ENCODE data around the gene RACK1.
"Not testable (repeated sequence)": the region's sequence is repeated elsewhere in the genome, so short reads cannot be mapped to it uniquely, and the experiment has no call there.

RACK1 gene

DNA sequence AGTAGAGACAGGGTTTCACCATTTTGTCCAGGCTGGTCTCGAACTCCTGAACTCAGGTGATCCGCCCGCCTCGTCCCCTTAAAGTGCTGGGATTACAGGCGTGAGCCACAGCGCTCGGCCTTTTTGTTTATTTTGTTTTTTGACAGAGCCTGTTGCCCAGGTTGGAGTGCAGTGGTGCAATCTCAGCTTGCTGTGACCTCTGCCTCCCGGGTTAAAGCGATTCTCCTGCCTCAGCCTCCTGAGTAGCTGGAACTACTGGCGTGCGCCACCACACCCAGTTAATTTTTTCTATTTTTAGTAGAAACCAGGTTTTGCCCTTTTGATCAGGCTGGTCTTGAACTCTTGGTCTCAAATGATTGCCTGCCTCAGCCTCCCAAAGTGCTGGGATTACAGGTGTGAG, 33.6 kb downstream of the RACK1 start:
- DNase-seq (ENCODE audit: extremely low spot score); CTCF ChIA-PET: not testable (repeated sequence)
- 0 out of 2 replicates have a peak, but pooled peaks have one; percentile 19 for TF ChIP-seq ZNF384 (IDR thresholded peaks at IDR 0.05)
- POLR2A ChIA-PET, result interaction anchor here (1.5 to 1.8 kb wide), 2 partner anchors 13 to 18 kb away, joined by 6 to 8 read pairs; partner anchors contain the start of gene TRIM41

DNA sequence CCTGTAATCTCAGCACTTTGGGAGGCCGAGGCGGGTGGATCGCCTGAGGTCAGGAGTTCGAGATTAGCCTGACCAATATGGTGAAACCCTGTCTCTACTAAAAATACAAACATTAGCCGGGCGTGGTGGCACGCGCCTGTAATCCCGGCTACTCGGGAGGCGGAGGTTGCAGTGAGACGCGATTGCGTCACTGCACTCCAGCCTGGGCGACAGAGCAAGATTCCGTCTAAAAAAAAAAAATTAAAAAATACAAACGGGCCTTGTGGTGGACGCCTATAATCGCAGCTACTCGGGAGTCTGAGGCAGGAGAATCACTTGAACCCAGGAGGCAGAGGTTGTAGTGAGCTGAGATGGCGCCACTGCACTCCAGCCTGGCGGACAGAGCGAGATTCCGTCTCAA, 34.7 kb downstream of the RACK1 start:
- DNase-seq (ENCODE audit: extremely low spot score); CTCF ChIA-PET: not testable (repeated sequence)
- POLR2A ChIA-PET, result interaction anchor here (2.5 to 7.6 kb wide), 2 partner anchors 18 to 36 kb away, joined by 14 to 164 read pairs; no protein-coding TSS in a partner anchor
- TF ChIP-seq ZNF384 (IDR thresholded peaks at IDR 0.05), result 0 out of 2 replicates have a peak, but pooled peaks have one; percentile 5

DNA sequence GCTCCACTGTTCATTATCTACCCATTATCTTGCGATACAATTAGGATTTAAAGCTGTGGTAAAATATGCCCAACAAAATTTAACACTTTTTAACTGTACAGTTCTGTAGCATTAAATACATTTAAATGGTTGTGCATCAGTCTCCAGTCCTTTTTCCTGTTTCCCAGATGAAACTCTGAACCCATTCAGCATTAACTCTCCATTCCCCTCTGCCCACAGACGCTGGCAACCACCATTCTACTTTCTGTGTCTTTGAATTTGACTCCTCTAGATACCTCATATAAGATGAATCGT, 35.8 kb downstream of the RACK1 start:
- CTCF ChIA-PET, result interaction anchor here (1.6 to 2.1 kb wide), 5 partner anchors 10 to 40 kb away, joined by 4 to 11 read pairs (median 6); no protein-coding TSS in a partner anchor
- no peak for DNase-seq (ENCODE audit: extremely low spot score)
- POLR2A ChIA-PET, result interaction anchor here (0.8 to 7.6 kb wide), 10 partner anchors 8 to 46 kb away, joined by 4 to 164 read pairs (median 8); partner anchors contain the start of gene RACK1
- TF ChIP-seq TARDBP (IDR thresholded peaks at IDR 0.05) (no peak), BHLHE40 (IDR thresholded peaks at IDR 0.05; ENCODE audit: borderline replicate concordance) (no peak), ARNT (IDR thresholded peaks at IDR 0.05) (no peak), CTBP1 (IDR thresholded peaks at IDR 0.05; ENCODE audit: borderline replicate concordance) (no peak), NFRKB (IDR thresholded peaks at IDR 0.05) (no peak)

DNA sequence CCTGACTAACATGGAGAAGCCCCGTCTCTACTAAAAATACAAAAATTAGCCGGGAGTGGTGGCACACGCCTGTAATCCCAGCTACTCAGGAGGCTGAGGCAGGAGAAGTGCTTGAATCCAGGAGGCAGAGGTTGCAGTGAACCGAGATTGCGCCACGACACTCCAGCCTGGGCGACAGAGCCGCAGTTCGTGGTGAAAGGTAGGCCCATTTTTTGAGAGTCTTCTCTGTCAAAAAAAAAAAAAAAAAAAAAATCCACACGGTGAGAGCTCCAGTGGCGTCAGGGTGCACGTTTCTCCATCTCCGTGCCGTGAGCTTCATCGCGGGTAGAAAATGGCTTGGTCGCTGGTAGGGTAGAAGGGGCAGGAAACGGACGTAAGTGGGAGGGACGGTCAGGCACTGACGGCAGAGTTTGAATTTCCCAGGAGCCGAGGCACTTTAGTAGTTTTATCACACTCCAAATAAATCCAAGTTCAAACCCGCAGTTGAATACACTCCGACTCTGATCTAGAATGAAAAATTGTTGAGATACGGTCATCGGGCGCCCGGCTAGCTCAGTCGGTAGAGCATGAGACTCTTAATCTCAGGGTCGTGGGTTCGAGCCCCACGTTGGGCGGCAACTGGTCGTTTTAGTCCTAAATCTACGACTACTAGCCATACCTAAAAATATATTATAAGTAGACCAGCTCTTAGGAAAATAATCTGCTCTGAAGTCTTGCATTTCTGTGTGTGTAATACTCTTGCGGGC, 36.3 kb downstream of the RACK1 start:
- ChIA-PET CTCF (interaction anchor here (0.8 to 2.1 kb wide), 9 partner anchors 9 to 39 kb away, joined by 3 to 11 read pairs (median 5); no protein-coding TSS in a partner anchor), POLR2A (interaction anchor here (0.8 to 7.6 kb wide), 12 partner anchors 9 to 54 kb away, joined by 4 to 164 read pairs (median 8); partner anchors contain the start of genes RACK1 and TRIM52)
- TF ChIP-seq L3MBTL2 (conservative IDR thresholded peaks at IDR 0.05) (no peak), BHLHE40 (IDR thresholded peaks at IDR 0.05; ENCODE audit: borderline replicate concordance) (no peak), ELF4 (IDR thresholded peaks at IDR 0.05) (no peak), LEF1 (IDR thresholded peaks at IDR 0.05; ENCODE audit: borderline replicate concordance) (no peak), ZNF384 (IDR thresholded peaks at IDR 0.05) (no peak; the same call in 1 of the 2 replicates), FOXM1 (IDR thresholded peaks at IDR 0.05; ENCODE audit: borderline replicate concordance) (no peak), SUZ12 (IDR thresholded peaks at IDR 0.05) (no peak), FOXK2 (IDR thresholded peaks at IDR 0.05) (no peak), HDGF (IDR thresholded peaks at IDR 0.05; ENCODE audit: borderline replicate concordance) (no peak), SP1 (IDR thresholded peaks at IDR 0.05) (no peak), NFRKB (IDR thresholded peaks at IDR 0.05) (no peak), ARNT (IDR thresholded peaks at IDR 0.05) (no peak), CTBP1 (IDR thresholded peaks at IDR 0.05; ENCODE audit: borderline replicate concordance) (no peak), FOXA1 (IDR thresholded peaks at IDR 0.05) (no peak), TARDBP (IDR thresholded peaks at IDR 0.05) (no peak)
- TF ChIP-seq, protein P1, sequence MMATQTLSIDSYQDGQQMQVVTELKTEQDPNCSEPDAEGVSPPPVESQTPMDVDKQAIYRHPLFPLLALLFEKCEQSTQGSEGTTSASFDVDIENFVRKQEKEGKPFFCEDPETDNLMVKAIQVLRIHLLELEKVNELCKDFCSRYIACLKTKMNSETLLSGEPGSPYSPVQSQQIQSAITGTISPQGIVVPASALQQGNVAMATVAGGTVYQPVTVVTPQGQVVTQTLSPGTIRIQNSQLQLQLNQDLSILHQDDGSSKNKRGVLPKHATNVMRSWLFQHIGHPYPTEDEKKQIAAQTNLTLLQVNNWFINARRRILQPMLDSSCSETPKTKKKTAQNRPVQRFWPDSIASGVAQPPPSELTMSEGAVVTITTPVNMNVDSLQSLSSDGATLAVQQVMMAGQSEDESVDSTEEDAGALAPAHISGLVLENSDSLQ (IDR thresholded peaks at IDR 0.05), result no peak
- DNase-seq (ENCODE audit: extremely low spot score), result peak; percentile 67

DNA sequence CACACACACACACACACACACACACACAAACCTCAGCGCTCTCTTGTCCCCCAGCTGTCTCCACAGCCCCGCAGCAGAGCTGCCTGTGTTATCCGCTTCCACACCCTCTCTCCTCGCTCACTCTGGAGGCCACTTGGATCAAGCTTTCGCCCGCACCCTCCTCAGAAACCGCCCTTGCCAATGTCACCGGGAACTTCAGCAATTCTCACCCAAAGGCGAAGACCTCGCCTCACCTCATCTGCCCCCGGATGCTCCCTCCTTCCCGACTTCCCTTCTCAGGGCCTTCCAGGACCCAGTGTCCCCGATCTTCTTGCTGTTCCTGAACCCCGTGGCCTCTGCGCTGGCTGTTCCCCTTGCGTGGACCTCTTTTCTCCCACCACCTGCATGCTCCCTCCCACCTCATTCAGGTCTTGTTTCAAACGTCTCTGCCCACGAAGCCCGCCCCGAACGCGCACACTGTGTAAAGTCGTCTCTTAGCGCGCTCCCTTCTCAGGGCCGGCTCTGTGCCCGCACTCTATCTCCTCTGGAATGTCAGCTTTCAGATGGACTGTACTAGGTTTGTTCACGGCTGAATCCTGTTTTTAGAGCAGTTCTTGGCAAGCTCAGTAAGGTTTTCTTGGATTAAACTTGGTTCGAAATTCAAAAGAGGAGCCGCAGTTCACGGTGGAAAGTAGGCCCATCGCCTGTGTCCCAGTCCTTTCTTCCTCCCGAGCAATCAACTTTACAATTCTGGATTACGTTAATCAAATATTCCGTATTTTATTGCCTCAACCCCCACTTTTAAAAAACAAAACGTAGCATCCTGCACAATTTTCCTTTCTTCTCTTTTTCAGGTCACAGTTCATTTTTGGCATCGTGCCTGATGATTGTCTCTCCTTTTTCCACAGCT, 37.7 kb downstream of the RACK1 start:
- ChIA-PET CTCF (interaction anchor here (0.9 to 2.1 kb wide), 5 partner anchors 12 to 38 kb away, joined by 3 to 11 read pairs (median 6); no protein-coding TSS in a partner anchor), POLR2A (interaction anchor here (1.3 to 7.6 kb wide), 10 partner anchors 10 to 56 kb away, joined by 5 to 164 read pairs (median 8); partner anchors contain the start of genes RACK1 and TRIM52)
- DNase-seq (ENCODE audit: extremely low spot score), result no peak
- no peak for TF ChIP-seq FOXM1 (IDR thresholded peaks at IDR 0.05; ENCODE audit: borderline replicate concordance)
- TF ChIP-seq FOXK2 (IDR thresholded peaks at IDR 0.05), result no peak
- no peak for TF ChIP-seq ZNF384 (IDR thresholded peaks at IDR 0.05)
- TF ChIP-seq FOXA1 (IDR thresholded peaks at IDR 0.05), result no peak
- no peak for TF ChIP-seq LEF1 (IDR thresholded peaks at IDR 0.05; ENCODE audit: borderline replicate concordance)
- TF ChIP-seq SP1 (IDR thresholded peaks at IDR 0.05), result no peak
- no peak for TF ChIP-seq TARDBP (IDR thresholded peaks at IDR 0.05)
- no peak for TF ChIP-seq SUZ12 (IDR thresholded peaks at IDR 0.05)
- no peak for TF ChIP-seq L3MBTL2 (conservative IDR thresholded peaks at IDR 0.05)
- TF ChIP-seq ELF4 (IDR thresholded peaks at IDR 0.05), result no peak
- TF ChIP-seq CTBP1 (IDR thresholded peaks at IDR 0.05; ENCODE audit: borderline replicate concordance), result no peak
- no peak for TF ChIP-seq HDGF (IDR thresholded peaks at IDR 0.05; ENCODE audit: borderline replicate concordance)
- no peak for TF ChIP-seq NFRKB (IDR thresholded peaks at IDR 0.05)
- TF ChIP-seq ARNT (IDR thresholded peaks at IDR 0.05), result no peak
- no peak for TF ChIP-seq BHLHE40 (IDR thresholded peaks at IDR 0.05; ENCODE audit: borderline replicate concordance)
- TF ChIP-seq, protein P1 (IDR thresholded peaks at IDR 0.05), result no peak
